GM18873 (cell line): ENCODE measurements around the gene TRIM33.
"Not testable (repeated sequence)": the region's sequence is repeated elsewhere in the genome, so short reads cannot be mapped to it uniquely, and the experiment has no call there.

Source experiments
- ATAC-seq: cut with Tn5 transposase; IDR thresholded peaks from one replicate; pipeline ENCODE4 v1.9.1; 2021; ENCODE audit warnings: mild to moderate bottlenecking, moderate library complexity, moderate number of reproducible peaks; ENCODE audit not compliant: unreplicated experiment, low FRiP score

The TRIM33 gene

GRCh38 chr1:114468710-114469468 is 42.1 kb downstream of the TRIM33 start:
- no peak for ATAC-seq

- ATAC-seq, result no peak
Observed at GRCh38 chr1:114468047-114468446, 43.0 kb downstream of the TRIM33 start.

- no peak for ATAC-seq
Observed at GRCh38 chr1:114467491-114467890, 43.5 kb downstream of the TRIM33 start.

- no peak for ATAC-seq
Observed at GRCh38 chr1:114466334-114467014, 44.5 kb downstream of the TRIM33 start.

- ATAC-seq, result no peak
Observed at GRCh38 chr1:114462963-114463362, 48.0 kb downstream of the TRIM33 start.

- no peak for ATAC-seq
Observed at GRCh38 chr1:114462341-114462740, 48.7 kb downstream of the TRIM33 start.

- no peak for ATAC-seq
Observed at GRCh38 chr1:114458237-114458777, 52.7 kb downstream of the TRIM33 start.

- ATAC-seq, result no peak
Observed at GRCh38 chr1:114457675-114458236, 53.2 kb downstream of the TRIM33 start.

GRCh38 chr1:114456586-114456985 is 54.4 kb downstream of the TRIM33 start:
- no peak for ATAC-seq

- no peak for ATAC-seq
Observed at GRCh38 chr1:114455102-114455785, 55.8 kb downstream of the TRIM33 start.

- no peak for ATAC-seq
Observed at GRCh38 chr1:114454539-114454938, 56.5 kb downstream of the TRIM33 start.

- ATAC-seq, result no peak
Observed at GRCh38 chr1:114453361-114453784, 57.6 kb downstream of the TRIM33 start.

GRCh38 chr1:114448370-114449036 is 62.5 kb downstream of the TRIM33 start:
- no peak for ATAC-seq

GRCh38 chr1:114446198-114446597 is 64.8 kb downstream of the TRIM33 start:
- ATAC-seq, result no peak

GRCh38 chr1:114443226-114443625 is 67.8 kb downstream of the TRIM33 start:
- not testable (repeated sequence) for ATAC-seq

GRCh38 chr1:114441332-114441731 is 69.7 kb downstream of the TRIM33 start:
- ATAC-seq, result no peak

- ATAC-seq, result no peak
Observed at GRCh38 chr1:114439369-114439768, 71.6 kb downstream of the TRIM33 start.

- ATAC-seq, result no peak
Observed at GRCh38 chr1:114437812-114438211, 73.2 kb downstream of the TRIM33 start.

- no peak for ATAC-seq
Observed at GRCh38 chr1:114436799-114437198, 74.2 kb downstream of the TRIM33 start.

GRCh38 chr1:114435088-114435715 is 75.8 kb downstream of the TRIM33 start:
- no peak for ATAC-seq
